ENCODE measurements around the gene JAKMIP1.

The JAKMIP1 gene

GRCh38 chr4:6132716-6133115 lies 67.6 kb downstream of the JAKMIP1 start:
- H3K4me3 ChIP-seq (ENCODE audit: low read length), result no peak overlapping the region
- no peak for TF ChIP-seq CTCF (conservative IDR thresholded peaks at IDR 0.05; ENCODE audit: low read depth, low read length)
- no peak for DNase-seq (ENCODE audit: low read depth)

- no peak overlapping the region for H3K4me3 ChIP-seq (ENCODE audit: low read length)
- TF ChIP-seq CTCF (conservative IDR thresholded peaks at IDR 0.05; ENCODE audit: low read depth, low read length), result no peak
- DNase-seq (ENCODE audit: low read depth), result no peak
Observed at GRCh38 chr4:6128221-6128850, 72.0 kb downstream of the JAKMIP1 start.

- no peak for TF ChIP-seq CTCF (conservative IDR thresholded peaks at IDR 0.05; ENCODE audit: low read depth, low read length)
- DNase-seq (ENCODE audit: low read depth), result no peak
- H3K4me3 ChIP-seq (ENCODE audit: low read length), result no peak overlapping the region
Observed at GRCh38 chr4:6126971-6127745, 73.2 kb downstream of the JAKMIP1 start.

GRCh38 chr4:6125103-6125651 lies 75.2 kb downstream of the JAKMIP1 start:
- H3K4me3 ChIP-seq (ENCODE audit: low read length), result no peak overlapping the region
- TF ChIP-seq CTCF (conservative IDR thresholded peaks at IDR 0.05; ENCODE audit: low read depth, low read length), result no peak
- no peak for DNase-seq (ENCODE audit: low read depth)

GRCh38 chr4:6124386-6125102 lies 75.8 kb downstream of the JAKMIP1 start:
- no peak overlapping the region for H3K4me3 ChIP-seq (ENCODE audit: low read length)
- TF ChIP-seq CTCF (conservative IDR thresholded peaks at IDR 0.05; ENCODE audit: low read depth, low read length), result no peak
- no peak for DNase-seq (ENCODE audit: low read depth)

- no peak overlapping the region for H3K4me3 ChIP-seq (ENCODE audit: low read length)
- no peak for DNase-seq (ENCODE audit: low read depth)
- no peak for TF ChIP-seq CTCF (conservative IDR thresholded peaks at IDR 0.05; ENCODE audit: low read depth, low read length)
Observed at GRCh38 chr4:6123976-6124375, 76.4 kb downstream of the JAKMIP1 start.

Measured in retinal pigment epithelial cell (primary cell).